WTC11 (cell line): Measurements from ENCODE around the gene C3orf62. TPM values are rescaled to one million over a fixed set of nuclear protein-coding genes. Genes with fewer than 3 reads are reported as not detected.

Source experiments
- ATAC-seq: fragments of 200-7000 bp; cut with Tn5 transposase; 2 replicates; pipeline ENCODE4 v1.10.0; 2021; ENCODE audit warnings: mild to moderate bottlenecking, moderate library complexity
- CTCF ChIA-PET: fragments of 300-600 bp; sonication (Branson Sonifier 250); formaldehyde crosslinking; loops from one replicate; lab custom pipeline; 2021; ENCODE audit warnings: antibody characterized with exemption; lab: Charles Lee
- POLR2A ChIA-PET: fragments of 350-600 bp; sonication (Branson Sonifier 250); formaldehyde crosslinking; loops from one replicate; lab custom pipeline; 2021; ENCODE audit warnings: antibody characterized with exemption; lab: Charles Lee
- DNase-seq: peaks from one replicate; pipeline ENCODE4 v3.0.0; 2021; ENCODE audit warnings: low spot score
- H3K27ac Mint-ChIP-seq: 2 replicates; pipeline ENCODE4 v1.8.0; 2021; ENCODE audit warnings: mixed read lengths
- H3K27me3 Mint-ChIP-seq: 2 replicates; pipeline ENCODE4 v1.8.0; 2021; ENCODE audit warnings: low read depth, mild to moderate bottlenecking, moderate library complexity, mixed read lengths
- H3K36me3 Mint-ChIP-seq: 2 replicates; pipeline ENCODE4 v1.8.0; 2021; ENCODE audit warnings: mixed read lengths
- H3K4me1 Mint-ChIP-seq: 2 replicates; pipeline ENCODE4 v1.8.0; 2022; ENCODE audit warnings: mixed read lengths
- H3K4me3 Mint-ChIP-seq: 2 replicates; pipeline ENCODE4 v1.8.0; 2021; ENCODE audit warnings: mild to moderate bottlenecking, moderate library complexity, mixed read lengths
- H3K9me3 Mint-ChIP-seq: 2 replicates; pipeline ENCODE4 v1.8.0; 2021; ENCODE audit warnings: mixed read lengths
- AR ChIP-seq: fragments of 250-450 bp; sonication (Bioruptor Pico); IDR thresholded peaks from 2 replicates; pipeline ENCODE4 v1.9.0; 2021; ENCODE audit warnings: mild to moderate bottlenecking
- CREM ChIP-seq: sonication (generic); formaldehyde crosslinking; IDR thresholded peaks from 2 replicates; pipeline ENCODE4 v1.8.1; 2022; ENCODE audit warnings: mild to moderate bottlenecking, missing genetic modification reagents, moderate library complexity
- FOXP1 ChIP-seq: sonication (generic); formaldehyde crosslinking; IDR thresholded peaks from 2 replicates; pipeline ENCODE4 v1.8.0; 2022; ENCODE audit warnings: missing genetic modification reagents, mild to moderate bottlenecking, moderate library complexity, borderline replicate concordance
- HMGA2 ChIP-seq: fragments of 250-450 bp; sonication (Bioruptor Pico); IDR thresholded peaks from 2 replicates; pipeline ENCODE4 v1.4.0; 2021; ENCODE audit warnings: mild to moderate bottlenecking, moderate library complexity
- JAZF1 ChIP-seq: fragments of 250-450 bp; sonication (Bioruptor Pico); IDR thresholded peaks from 2 replicates; pipeline ENCODE4 v1.9.0; 2021; ENCODE audit warnings: moderate library complexity, mild to moderate bottlenecking, inconsistent platforms
- NFATC4 ChIP-seq: fragments of 250-450 bp; sonication (Bioruptor Pico); IDR thresholded peaks from 2 replicates; pipeline ENCODE4 v1.9.0; 2021; ENCODE audit warnings: mild to moderate bottlenecking
- NR3C1 ChIP-seq: sonication (generic); formaldehyde crosslinking; conservative IDR thresholded peaks from 2 replicates; pipeline ENCODE4 v1.8.1; 2023; ENCODE audit warnings: low read depth, mild to moderate bottlenecking, missing genetic modification reagents
- OVOL2 ChIP-seq: fragments of 250-450 bp; sonication (Bioruptor Pico); IDR thresholded peaks from 2 replicates; pipeline ENCODE4 v1.9.0; 2021; ENCODE audit warnings: mild to moderate bottlenecking, borderline replicate concordance
- SMAD3 ChIP-seq: sonication (generic); formaldehyde crosslinking; IDR thresholded peaks from 2 replicates; pipeline ENCODE4 v1.8.0; 2022; ENCODE audit warnings: missing genetic modification reagents, mild to moderate bottlenecking, borderline replicate concordance
- TEAD1 ChIP-seq: sonication (generic); formaldehyde crosslinking; IDR thresholded peaks from 2 replicates; pipeline ENCODE4 v1.8.0; 2022; ENCODE audit warnings: mild to moderate bottlenecking, missing genetic modification reagents
- TP53 ChIP-seq: sonication (generic); formaldehyde crosslinking; IDR thresholded peaks from 2 replicates; pipeline ENCODE4 v1.8.1; 2023; ENCODE audit warnings: mild to moderate bottlenecking, missing genetic modification reagents
- ZBTB21 ChIP-seq: sonication (generic); formaldehyde crosslinking; IDR thresholded peaks from 2 replicates; pipeline ENCODE4 v1.8.1; 2023; ENCODE audit warnings: mild to moderate bottlenecking, missing genetic modification reagents, borderline replicate concordance
- ZMAT4 ChIP-seq: fragments of 250-450 bp; sonication (Bioruptor Pico); IDR thresholded peaks from 2 replicates; pipeline ENCODE4 v1.9.0; 2021; ENCODE audit warnings: mild to moderate bottlenecking
- ZNF121 ChIP-seq: sonication (generic); formaldehyde crosslinking; IDR thresholded peaks from 2 replicates; pipeline ENCODE4 v1.8.0; 2023; ENCODE audit warnings: missing genetic modification reagents
- ZNF138 ChIP-seq: sonication (generic); formaldehyde crosslinking; conservative IDR thresholded peaks from 2 replicates; pipeline ENCODE4 v1.8.1; 2022; ENCODE audit warnings: mild to moderate bottlenecking, moderate library complexity, missing genetic modification reagents
- ZNF219 ChIP-seq: sonication (generic); formaldehyde crosslinking; IDR thresholded peaks from 2 replicates; pipeline ENCODE4 v1.8.0; 2023; ENCODE audit warnings: missing genetic modification reagents, mild to moderate bottlenecking, borderline replicate concordance
- ZNF232 ChIP-seq: sonication (generic); formaldehyde crosslinking; IDR thresholded peaks from 2 replicates; pipeline ENCODE4 v1.8.0; 2022; ENCODE audit warnings: mild to moderate bottlenecking, missing genetic modification reagents
- ZNF317 ChIP-seq: sonication (generic); formaldehyde crosslinking; IDR thresholded peaks from 2 replicates; pipeline ENCODE4 v1.8.1; 2023; ENCODE audit warnings: low read depth, mild to moderate bottlenecking, moderate library complexity, missing genetic modification reagents, borderline replicate concordance
- ZNF396 ChIP-seq: fragments of 250-450 bp; sonication (Bioruptor Pico); IDR thresholded peaks from 2 replicates; pipeline ENCODE4 v1.8.0; 2021; ENCODE audit warnings: mild to moderate bottlenecking, moderate library complexity, borderline replicate concordance
- ZNF416 ChIP-seq: fragments of 250-450 bp; sonication (Bioruptor Pico); IDR thresholded peaks from 2 replicates; pipeline ENCODE4 v1.9.0; 2021; ENCODE audit warnings: mild to moderate bottlenecking, inconsistent platforms
- ZNF671 ChIP-seq: fragments of 250-450 bp; sonication (Bioruptor Pico); IDR thresholded peaks from 2 replicates; pipeline ENCODE4 v1.8.0; 2021; ENCODE audit warnings: mild to moderate bottlenecking
- total RNA-seq: library from RNA; stranded (reverse); gene quantifications from 3 replicates; pipeline ENCODE4 v1.2.3, GENCODE V29; 2021
- TF ChIP-seq, protein P1 (sequence below): sonication (generic); formaldehyde crosslinking; IDR thresholded peaks from 2 replicates; pipeline ENCODE4 v1.8.0; 2022; ENCODE audit warnings: mild to moderate bottlenecking, missing genetic modification reagents
- TF ChIP-seq, protein P2 (sequence below): sonication (generic); formaldehyde crosslinking; IDR thresholded peaks from 2 replicates; pipeline ENCODE4 v1.8.1; 2023; ENCODE audit warnings: mild to moderate bottlenecking, moderate library complexity, missing genetic modification reagents
- TF ChIP-seq, protein P3 (sequence below): sonication (generic); formaldehyde crosslinking; IDR thresholded peaks from 2 replicates; pipeline ENCODE4 v1.8.1; 2022; ENCODE audit warnings: low read depth, mild to moderate bottlenecking, moderate library complexity, missing genetic modification reagents, borderline replicate concordance
- TF ChIP-seq, protein P4 (sequence below): sonication (generic); formaldehyde crosslinking; IDR thresholded peaks from 2 replicates; pipeline ENCODE4 v1.8.1; 2022; ENCODE audit warnings: mild to moderate bottlenecking, moderate library complexity, missing genetic modification reagents

The C3orf62 gene
- total RNA-seq, 1 experiment from 2014 or later: 2.1 TPM

- TF ChIP-seq ZNF671: no peak
- TF ChIP-seq, protein P1, sequence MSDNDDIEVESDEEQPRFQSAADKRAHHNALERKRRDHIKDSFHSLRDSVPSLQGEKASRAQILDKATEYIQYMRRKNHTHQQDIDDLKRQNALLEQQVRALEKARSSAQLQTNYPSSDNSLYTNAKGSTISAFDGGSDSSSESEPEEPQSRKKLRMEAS: no peak
- no peak for TF ChIP-seq TP53 (CRISPR knock-in tag)
- TF ChIP-seq ZNF396: no peak
- TF ChIP-seq NR3C1 (CRISPR knock-in tag): no peak
- no peak for TF ChIP-seq HMGA2
Measured at GRCh38 chr3:49311283-49311682, 34.3 kb upstream of the C3orf62 start (continued).

DNA sequence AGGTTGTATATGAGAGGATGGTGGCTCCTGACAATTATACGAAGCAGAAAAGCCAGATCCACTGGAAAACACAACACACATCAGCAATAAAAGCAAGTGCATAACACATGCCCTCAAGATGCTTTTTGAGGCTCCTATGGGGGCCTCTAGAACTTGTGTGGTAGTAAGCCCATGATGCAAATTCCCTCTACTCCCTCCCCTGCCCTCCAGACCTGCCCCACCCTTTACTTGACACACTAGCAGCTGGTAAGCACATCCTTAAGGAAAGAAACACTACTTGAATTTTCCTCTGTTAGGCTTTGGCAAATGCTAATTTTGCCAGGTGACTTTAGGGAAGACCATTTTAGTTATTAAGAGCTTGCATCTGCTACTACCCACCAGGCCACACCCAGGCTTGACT is 33.6 kb upstream of the C3orf62 start:
- POLR2A ChIA-PET: no interaction called here

More for the DNA sequence above, 33.6 kb upstream of the C3orf62 start:
- H3K36me3 Mint-ChIP-seq: peaks cover 22% of the 10 kb centered on the region
- H3K27me3 Mint-ChIP-seq: no peaks in the 10 kb centered on the region
- no peak overlapping the region for H3K27ac Mint-ChIP-seq
- TF ChIP-seq CREM (CRISPR knock-in tag) (no peak), ZNF138 (CRISPR knock-in tag) (no peak), ZMAT4 (CRISPR knock-in tag) (no peak), ZNF219 (CRISPR knock-in tag) (no peak), AR (CRISPR knock-in tag) (no peak), JAZF1 (CRISPR knock-in tag) (no peak), ZBTB21 (CRISPR knock-in tag) (no peak), FOXP1 (CRISPR knock-in tag) (no peak), ZNF416 (no peak), SMAD3 (CRISPR knock-in tag) (no peak), TP53 (CRISPR knock-in tag) (no peak), ZNF317 (no peak), ZNF232 (CRISPR knock-in tag) (no peak), ZNF121 (CRISPR knock-in tag) (no peak), OVOL2 (CRISPR knock-in tag) (no peak), NFATC4 (CRISPR knock-in tag) (no peak), TEAD1 (CRISPR knock-in tag) (no peak)
- TF ChIP-seq, protein P2, sequence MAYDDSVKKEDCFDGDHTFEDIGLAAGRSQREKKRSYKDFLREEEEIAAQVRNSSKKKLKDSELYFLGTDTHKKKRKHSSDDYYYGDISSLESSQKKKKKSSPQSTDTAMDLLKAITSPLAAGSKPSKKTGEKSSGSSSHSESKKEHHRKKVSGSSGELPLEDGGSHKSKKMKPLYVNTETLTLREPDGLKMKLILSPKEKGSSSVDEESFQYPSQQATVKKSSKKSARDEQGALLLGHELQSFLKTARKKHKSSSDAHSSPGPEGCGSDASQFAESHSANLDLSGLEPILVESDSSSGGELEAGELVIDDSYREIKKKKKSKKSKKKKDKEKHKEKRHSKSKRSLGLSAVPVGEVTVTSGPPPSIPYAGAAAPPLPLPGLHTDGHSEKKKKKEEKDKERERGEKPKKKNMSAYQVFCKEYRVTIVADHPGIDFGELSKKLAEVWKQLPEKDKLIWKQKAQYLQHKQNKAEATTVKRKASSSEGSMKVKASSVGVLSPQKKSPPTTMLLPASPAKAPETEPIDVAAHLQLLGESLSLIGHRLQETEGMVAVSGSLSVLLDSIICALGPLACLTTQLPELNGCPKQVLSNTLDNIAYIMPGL (CRISPR knock-in tag): no peak
- TF ChIP-seq, protein P3, sequence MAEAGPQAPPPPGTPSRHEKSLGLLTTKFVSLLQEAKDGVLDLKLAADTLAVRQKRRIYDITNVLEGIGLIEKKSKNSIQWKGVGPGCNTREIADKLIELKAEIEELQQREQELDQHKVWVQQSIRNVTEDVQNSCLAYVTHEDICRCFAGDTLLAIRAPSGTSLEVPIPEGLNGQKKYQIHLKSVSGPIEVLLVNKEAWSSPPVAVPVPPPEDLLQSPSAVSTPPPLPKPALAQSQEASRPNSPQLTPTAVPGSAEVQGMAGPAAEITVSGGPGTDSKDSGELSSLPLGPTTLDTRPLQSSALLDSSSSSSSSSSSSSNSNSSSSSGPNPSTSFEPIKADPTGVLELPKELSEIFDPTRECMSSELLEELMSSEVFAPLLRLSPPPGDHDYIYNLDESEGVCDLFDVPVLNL: no peak
- TF ChIP-seq, protein P4, sequence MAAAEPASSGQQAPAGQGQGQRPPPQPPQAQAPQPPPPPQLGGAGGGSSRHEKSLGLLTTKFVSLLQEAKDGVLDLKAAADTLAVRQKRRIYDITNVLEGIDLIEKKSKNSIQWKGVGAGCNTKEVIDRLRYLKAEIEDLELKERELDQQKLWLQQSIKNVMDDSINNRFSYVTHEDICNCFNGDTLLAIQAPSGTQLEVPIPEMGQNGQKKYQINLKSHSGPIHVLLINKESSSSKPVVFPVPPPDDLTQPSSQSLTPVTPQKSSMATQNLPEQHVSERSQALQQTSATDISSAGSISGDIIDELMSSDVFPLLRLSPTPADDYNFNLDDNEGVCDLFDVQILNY (CRISPR knock-in tag): no peak
- H3K4me1 Mint-ChIP-seq: peaks cover 2% of the 10 kb centered on the region; the same call in 1 of the 2 replicates
- CTCF ChIA-PET: no interaction called here
- DNase-seq (no peak), ATAC-seq (no peak)
- H3K9me3 Mint-ChIP-seq: no peaks in the 10 kb centered on the region
- H3K4me3 Mint-ChIP-seq: no peak overlapping the region
